Prostate gland (tissue), 2 donors: ENCODE measurements around the gene STXBP5L. TPM values are rescaled to one million over a fixed set of nuclear protein-coding genes. Genes with fewer than 3 reads are reported as not detected.

Experiments used
- DNase-seq: peaks from one replicate; pipeline ENCODE4 v3.0.0-alpha.2; 2019; ENCODE audit warnings: low spot score
- H3K27ac ChIP-seq, 2 donors: fragments of 200-600 bp; sonication (generic); 2 replicates each; pipeline ENCODE4 v1.5.1; 2017 to 2019
- H3K27me3 ChIP-seq: fragments of 200-600 bp; sonication (generic); replicated peaks from 2 replicates; pipeline ENCODE4 v1.5.1; 2019; ENCODE audit not compliant: insufficient read depth
- H3K36me3 ChIP-seq, 2 donors: fragments of 200-600 bp; sonication (generic); 1 replicate in 1 of 2; 2 replicates in 1 of 2; pipeline versions ENCODE4 v1.5.1 to v1.8.1; 2017 to 2019
- H3K4me1 ChIP-seq: fragments of 200-600 bp; sonication (generic); replicated peaks from 2 replicates; pipeline ENCODE4 v1.5.1; 2019
- H3K4me3 ChIP-seq, 2 donors: fragments of 200-600 bp; sonication (generic); 2 replicates each; pipeline ENCODE4 v1.5.1; 2017 to 2019
- H3K9me3 ChIP-seq: fragments of 200-600 bp; sonication (generic); 2 replicates; pipeline ENCODE4 v1.5.1; 2017
- CTCF ChIP-seq, 4 experiments: fragments of 200-600 bp in 2 of 4; fragments of 450-650 bp in 2 of 4; sonication (generic) in 2 of 4; IDR thresholded peaks; 1 replicate in 3 of 4; 2 replicates in 1 of 4; pipeline ENCODE4 v1.5.1; 2016 to 2019; ENCODE audit warnings: antibody characterized with exemption in 4 of 4, mild to moderate bottlenecking in 2 of 4, moderate library complexity in 2 of 4
- POLR2A ChIP-seq: fragments of 450-650 bp; IDR thresholded peaks from one replicate; pipeline ENCODE4 v1.6.1; 2016; ENCODE audit warnings: antibody characterized with exemption, mild to moderate bottlenecking
- POLR2AphosphoS5 ChIP-seq: sonication (generic); formaldehyde crosslinking; IDR thresholded peaks from one replicate; pipeline ENCODE4 v1.6.1; 2017; ENCODE audit warnings: antibody characterized with exemption
- WGBS: methylation state at CpG from one replicate; pipeline ENCODE4 v1.1.5; 2018; 5-methylcytosine and 5-hydroxymethylcytosine counted together
- intact Hi-C: fragments of 100-400 bp; cut with DNase I; formaldehyde crosslinking; loops from one replicate; pipeline ENCODE4 v1.14.2; 2022
- total RNA-seq, 2 donors: library from RNA; depleted of rRNA; stranded (reverse); fragments of >200 nt; gene quantifications; one replicate each; pipeline ENCODE4 v1.1.0, GENCODE V29; 2016

STXBP5L gene
- 1 to 10 TPM; 2.6 to 4.8 TPM for total RNA-seq

- H3K4me1 ChIP-seq: no peaks in the 10 kb centered on the region
- no peaks in the 10 kb centered on the region for H3K9me3 ChIP-seq
- TF ChIP-seq POLR2A: peak; percentile 79
- TF ChIP-seq POLR2AphosphoS5: peak; percentile 80
- no peak for TF ChIP-seq CTCF (IDR thresholded peaks at IDR 0.05)
- 1% methylated on average over 45 of the region's 83 CpGs for WGBS
- H3K36me3 ChIP-seq: no peaks in the 10 kb centered on the region
- peak within 1 kb of the TSS; percentile 58 to 63 for H3K27ac ChIP-seq
- intact Hi-C loops: loop anchor here (5.0 kb wide), 1 partner anchor 166 kb away; the partner anchor contains the start of genes GTF2E1 and RABL3
- no peaks in the 10 kb centered on the region for H3K27me3 ChIP-seq
- DNase-seq: peak; percentile 86
- peak within 1 kb of the TSS; percentile 41 to 42 for H3K4me3 ChIP-seq
Measured at GRCh38 chr3:120908030-120908794, at the start of gene STXBP5L. Gene STXBP5L, plus strand, starts transcription at chr3:120908205. Its CDS starts 1,374 bp downstream, at chr3:120909579.

- Histone ChIP-seq H3K4me3 (no peak overlapping the region), H3K9me3 (no peaks in the 10 kb centered on the region), H3K27ac (no peak overlapping the region), H3K27me3 (no peaks in the 10 kb centered on the region), H3K36me3 (no peaks in the 10 kb centered on the region), H3K4me1 (no peaks in the 10 kb centered on the region)
- no peak for TF ChIP-seq CTCF (IDR thresholded peaks at IDR 0.05)
- no peak for TF ChIP-seq POLR2A
- TF ChIP-seq POLR2AphosphoS5: no peak
- 89% methylated on average over 3 of the region's 3 CpGs for WGBS
- intact Hi-C loops: no loop called here
- DNase-seq: no peak
Measured at GRCh38 chr3:120858521-120858920, 49.5 kb upstream of the STXBP5L start.

GRCh38 chr3:120864541-120864940, 43.5 kb upstream of the STXBP5L start:
- Histone ChIP-seq H3K27ac (no peak overlapping the region), H3K4me1 (no peaks in the 10 kb centered on the region), H3K4me3 (no peak overlapping the region), H3K36me3 (no peaks in the 10 kb centered on the region), H3K27me3 (no peaks in the 10 kb centered on the region), H3K9me3 (no peaks in the 10 kb centered on the region)
- intact Hi-C loops: no loop called here
- DNase-seq: no peak
- TF ChIP-seq POLR2A (no peak), CTCF (IDR thresholded peaks at IDR 0.05) (no peak), POLR2AphosphoS5 (no peak)
- WGBS: 71% methylated on average over 5 of the region's 5 CpGs

DNA sequence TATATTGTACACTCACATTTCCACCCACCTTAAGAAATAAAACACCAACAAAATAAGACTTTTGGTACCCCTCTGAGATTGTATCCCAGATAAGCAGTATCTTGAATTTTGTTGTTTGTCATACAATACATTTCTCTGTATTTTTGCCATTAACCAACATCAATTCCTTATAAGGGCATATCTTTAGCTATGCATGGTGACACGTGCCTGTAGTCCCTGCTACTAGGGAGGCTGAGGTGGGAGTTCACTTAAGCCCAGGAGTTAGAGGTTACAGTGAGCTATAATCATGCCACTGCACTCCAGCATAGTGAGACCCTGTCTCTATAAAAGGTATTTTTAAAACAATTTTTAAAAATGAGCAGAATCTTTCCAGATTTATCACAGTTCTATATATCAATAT, 32.5 kb upstream of the STXBP5L start:
- Histone ChIP-seq H3K36me3 (no peaks in the 10 kb centered on the region), H3K4me3 (no peak overlapping the region), H3K27me3 (no peaks in the 10 kb centered on the region), H3K9me3 (no peaks in the 10 kb centered on the region), H3K4me1 (no peaks in the 10 kb centered on the region), H3K27ac (no peak overlapping the region)
- WGBS: 80% methylated on average over 1 of the region's 1 CpG
- intact Hi-C loops: no loop called here
- TF ChIP-seq CTCF (IDR thresholded peaks at IDR 0.05) (no peak), POLR2AphosphoS5 (no peak), POLR2A (no peak)
- DNase-seq: no peak

GRCh38 chr3:120875989-120876388, 32.0 kb upstream of the STXBP5L start:
- no peak for DNase-seq
- no peaks in the 10 kb centered on the region for H3K27me3 ChIP-seq
- H3K36me3 ChIP-seq: no peaks in the 10 kb centered on the region
- no peaks in the 10 kb centered on the region for H3K9me3 ChIP-seq
- no peaks in the 10 kb centered on the region for H3K4me1 ChIP-seq
- intact Hi-C loops: no loop called here
- TF ChIP-seq POLR2AphosphoS5: no peak
- TF ChIP-seq POLR2A: no peak
- no peak for TF ChIP-seq CTCF (IDR thresholded peaks at IDR 0.05)
- H3K4me3 ChIP-seq: no peak overlapping the region
- 36% methylated on average over 4 of the region's 4 CpGs for WGBS
- H3K27ac ChIP-seq: no peak overlapping the region
